HCT116 (cell line): ENCODE measurements around the gene ZBTB20. TPM values are rescaled to one million over a fixed set of nuclear protein-coding genes. Genes with fewer than 3 reads are reported as not detected.

Experiments
- ATAC-seq: fragments of 200-7000 bp; cut with Tn5 transposase; 2 replicates; pipeline ENCODE4 v1.9.1; 2020; ENCODE audit warnings: mild to moderate bottlenecking, moderate library complexity
- BruUV-seq: library from RNA; stranded (reverse); fragments of 400-500 nt; replicated peaks from 2 replicates; lab custom pipeline; 2021; lab: Mats Ljungman, UMichigan
- CTCF ChIA-PET: fragments of 300-600 bp; sonication (Branson Sonifier 250); formaldehyde crosslinking; loops from one replicate; lab custom pipeline; 2021; ENCODE audit warnings: antibody characterized with exemption; lab: Charles Lee
- POLR2A ChIA-PET: fragments of 300-600, 350-600 bp; sonication (Branson Sonifier 250); formaldehyde crosslinking; loops from one replicate; lab custom pipeline; 2021; ENCODE audit warnings: antibody characterized with exemption; lab: Charles Lee
- RAD21 ChIA-PET, 2 experiments: fragments of 300-600 bp; sonication (Branson Sonifier 250); formaldehyde crosslinking; loops; one replicate each; lab custom pipeline; 2023; ENCODE audit warnings: low total read pairs in 2 of 2; ENCODE audit not compliant: uncharacterized antibody in 2 of 2, unreplicated experiment in 2 of 2, low non-redundant PET in 1 of 2; lab: Charles Lee
- DNase-seq: peaks from one replicate; pipeline ENCODE4 v3.0.0-alpha.2; 2010; ENCODE audit warnings: low read depth, low spot score
- H2AFZ ChIP-seq: fragments of 200-600 bp; shearing (Covaris generic), sonication (generic); 2 replicates; pipeline ENCODE4 v1.6.1; 2017; ENCODE audit warnings: low read depth, mixed run types, mixed read lengths, antibody characterized with exemption, low read length; ENCODE audit not compliant: poor library complexity, severe bottlenecking
- H3K27ac ChIP-seq: 2 replicates; pipeline ENCODE4 v1.5.1; 2012; ENCODE audit warnings: low read depth, low read length
- H3K27me3 ChIP-seq: fragments of 200-600 bp; sonication (generic); 2 replicates; pipeline ENCODE4 v1.6.1; 2016; ENCODE audit warnings: mixed run types, low read length, mixed read lengths; ENCODE audit not compliant: insufficient read depth
- H3K36me3 ChIP-seq, 2 experiments: fragments of 200-500 bp in 1 of 2; fragments of 200-600 bp in 1 of 2; sonication (Bioruptor generic) in 1 of 2; sonication (generic) in 1 of 2; 2 replicates each; pipeline versions ENCODE4 v1.5.1 to v1.6.1; 2014 to 2016; ENCODE audit warnings: low read length in 2 of 2, inconsistent platforms in 1 of 2, mixed read lengths in 1 of 2, mixed run types in 1 of 2; ENCODE audit not compliant: insufficient read depth in 2 of 2, control insufficient read depth in 1 of 2
- H3K4me1 ChIP-seq, 2 experiments: fragments of 200-600 bp in 1 of 2; sonication (generic) in 1 of 2; 2 replicates each; pipeline versions ENCODE4 v1.5.1 to v1.6.1; 2012 to 2017; ENCODE audit warnings: low read length in 2 of 2, inconsistent platforms in 1 of 2, mild to moderate bottlenecking in 1 of 2, mixed read lengths in 1 of 2, mixed run types in 1 of 2, moderate library complexity in 1 of 2; ENCODE audit not compliant: insufficient read depth in 2 of 2, control insufficient read depth in 1 of 2
- H3K4me2 ChIP-seq: fragments of 200-600 bp; sonication (generic); 2 replicates; pipeline ENCODE4 v1.6.1; 2017; ENCODE audit warnings: mixed run types, low read length, mixed read lengths
- H3K4me3 ChIP-seq, 2 experiments: fragments of 200-600 bp in 1 of 2; sonication (generic) in 1 of 2; replicated peaks in 1 of 2; 2 replicates each; pipeline ENCODE4 v1.5.1; 2011 to 2016; ENCODE audit warnings: low read length in 2 of 2, control low read depth in 1 of 2, low read depth in 1 of 2, mild to moderate bottlenecking in 1 of 2, mixed read lengths in 1 of 2, mixed run types in 1 of 2
- H3K79me2 ChIP-seq: fragments of 200-600 bp; sonication (generic); 2 replicates; pipeline ENCODE4 v1.6.1; 2017; ENCODE audit warnings: mild to moderate bottlenecking, mixed run types, low read length, moderate library complexity, mixed read lengths; ENCODE audit not compliant: insufficient read depth
- H3K9ac ChIP-seq: fragments of 200-600 bp; sonication (generic); 2 replicates; pipeline ENCODE4 v1.6.1; 2016; ENCODE audit warnings: low read length, mixed read lengths
- H3K9me2 ChIP-seq: fragments of 200-600 bp; sonication (generic), shearing (Covaris generic); 2 replicates; pipeline ENCODE4 v1.6.1; 2017; ENCODE audit warnings: mixed run types, mild to moderate bottlenecking, moderate library complexity; ENCODE audit not compliant: insufficient read depth
- H3K9me3 ChIP-seq, 2 experiments: fragments of 200-500 bp in 1 of 2; fragments of 200-600 bp in 1 of 2; sonication (Bioruptor generic) in 1 of 2; sonication (generic) in 1 of 2; 2 replicates each; pipeline ENCODE4 v1.6.1; 2014 to 2017; ENCODE audit warnings: low read length in 2 of 2, mixed read lengths in 2 of 2, inconsistent platforms in 1 of 2, low read depth in 1 of 2, mild to moderate bottlenecking in 1 of 2, mixed run types in 1 of 2, moderate library complexity in 1 of 2; ENCODE audit not compliant: control insufficient read depth in 1 of 2, insufficient read depth in 1 of 2
- H4K20me1 ChIP-seq: fragments of 200-600 bp; sonication (generic), shearing (Covaris generic); 2 replicates; pipeline ENCODE4 v1.6.1; 2017; ENCODE audit warnings: mixed run types, mild to moderate bottlenecking, moderate library complexity; ENCODE audit not compliant: insufficient read depth
- CBX3 ChIP-seq: IDR thresholded peaks from 2 replicates; pipeline ENCODE4 v1.6.1; 2012; ENCODE audit warnings: low read depth
- CEBPB ChIP-seq: IDR thresholded peaks from 2 replicates; pipeline ENCODE4 v1.6.1; 2012; ENCODE audit warnings: low read depth
- EZH2 ChIP-seq: fragments of 200-600 bp; sonication (generic); IDR thresholded peaks from 2 replicates; pipeline ENCODE4 v1.6.1; 2017; ENCODE audit warnings: antibody characterized with exemption, mixed run types
- JUND ChIP-seq: IDR thresholded peaks from 2 replicates; pipeline ENCODE4 v1.6.1; 2012
- POLR2A ChIP-seq: IDR thresholded peaks from 2 replicates; pipeline ENCODE4 v1.7.0; 2011; ENCODE audit warnings: borderline replicate concordance; ENCODE audit not compliant: insufficient read depth, insufficient read length; ENCODE audit errors: extremely low read depth
- RAD21 ChIP-seq: IDR thresholded peaks from 2 replicates; pipeline ENCODE4 v1.6.1; 2012; ENCODE audit warnings: low read depth, mild to moderate bottlenecking
- REST ChIP-seq: IDR thresholded peaks from 2 replicates; pipeline ENCODE4 v1.6.1; 2012; ENCODE audit warnings: low read depth
- SIN3A ChIP-seq: IDR thresholded peaks from 2 replicates; pipeline ENCODE4 v1.6.1; 2012; ENCODE audit warnings: low read depth
- SP1 ChIP-seq: IDR thresholded peaks from 2 replicates; pipeline ENCODE4 v1.6.1; 2012; ENCODE audit warnings: low read depth
- SRF ChIP-seq: IDR thresholded peaks from 2 replicates; pipeline ENCODE4 v1.6.1; 2012; ENCODE audit warnings: low read depth
- TCF7L2 ChIP-seq: IDR thresholded peaks from 2 replicates; pipeline ENCODE4 v1.7.0; 2011; ENCODE audit warnings: borderline replicate concordance, inconsistent platforms; ENCODE audit not compliant: insufficient read depth, insufficient read length; ENCODE audit errors: extremely low read depth
- YY1 ChIP-seq: IDR thresholded peaks from 2 replicates; pipeline ENCODE4 v1.6.1; 2011; ENCODE audit warnings: low read length, low read depth, moderate library complexity, mild to moderate bottlenecking; ENCODE audit not compliant: insufficient replicate concordance; ENCODE audit errors: extremely low read depth
- ZBTB33 ChIP-seq: IDR thresholded peaks from 2 replicates; pipeline ENCODE4 v1.6.1; 2011; ENCODE audit warnings: mild to moderate bottlenecking, low read length, moderate library complexity; ENCODE audit not compliant: insufficient replicate concordance; ENCODE audit errors: extremely low read depth
- ZFX ChIP-seq: fragments of 450-650 bp; IDR thresholded peaks from 2 replicates; pipeline ENCODE4 v1.6.1; 2017
- ZNF274 ChIP-seq: fragments of 200-500 bp; sonication (Bioruptor generic); IDR thresholded peaks from 2 replicates; pipeline ENCODE4 v1.6.1; 2014; ENCODE audit warnings: mild to moderate bottlenecking, low read depth, low read length, inconsistent platforms
- intact Hi-C: fragments of 100-400 bp; cut with micrococcal nuclease; formaldehyde crosslinking; loops from 2 replicates; pipeline ENCODE4 v1.10.0; 2022
- total RNA-seq: library from RNA; stranded (reverse); gene quantifications from one replicate; pipeline ENCODE4 v1.2.1, GENCODE V29; 2021; ENCODE audit not compliant: unreplicated experiment
- TF ChIP-seq, protein P1 (sequence below): IDR thresholded peaks from 2 replicates; pipeline ENCODE4 v1.6.1; 2012
- TF ChIP-seq, protein P2 (sequence below): IDR thresholded peaks from 2 replicates; pipeline ENCODE4 v1.6.1; 2012

The ZBTB20 gene
- total RNA-seq, 1 experiment from 2014 or later = 42.1 TPM

DNA sequence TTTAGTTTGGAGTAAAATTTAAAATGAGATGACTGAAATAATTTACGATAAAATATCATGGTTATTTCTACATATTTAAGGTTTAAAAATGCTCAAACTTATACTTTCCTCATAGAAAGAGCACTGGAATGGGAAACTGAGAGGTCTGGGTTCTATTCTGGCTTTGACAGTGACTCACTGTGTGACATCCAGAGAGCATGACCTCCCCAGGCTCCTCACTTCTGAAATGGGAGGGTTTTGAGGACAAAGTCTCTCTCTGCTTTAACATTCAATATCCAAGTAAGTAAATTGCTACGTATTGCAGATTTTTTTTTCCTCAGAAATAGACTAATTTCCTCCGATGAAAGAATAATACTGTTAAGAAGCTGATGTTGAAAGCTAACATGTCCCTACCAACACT is 618.6 kb downstream of the ZBTB20 start:
- H2AFZ ChIP-seq = no peak overlapping the region
- H3K4me3 ChIP-seq = no peak overlapping the region
- H3K79me2 ChIP-seq = peaks cover 92% of the 10 kb centered on the region
- no peak overlapping the region for H3K27ac ChIP-seq
- no peak overlapping the region for H3K9ac ChIP-seq
- H3K9me3 ChIP-seq = no peaks in the 10 kb centered on the region
- no TSS peak for BruUV-seq
- RAD21 ChIA-PET = no interaction called here
- peak; percentile 46; the same call in 1 of the 2 replicates for ATAC-seq
- no peaks in the 10 kb centered on the region for H3K27me3 ChIP-seq
- TF ChIP-seq REST = no peak
- no peak for TF ChIP-seq YY1
- TF ChIP-seq RAD21 = no peak
- no peak for TF ChIP-seq CBX3
- no peak for TF ChIP-seq ZBTB33
- TF ChIP-seq, protein P1, sequence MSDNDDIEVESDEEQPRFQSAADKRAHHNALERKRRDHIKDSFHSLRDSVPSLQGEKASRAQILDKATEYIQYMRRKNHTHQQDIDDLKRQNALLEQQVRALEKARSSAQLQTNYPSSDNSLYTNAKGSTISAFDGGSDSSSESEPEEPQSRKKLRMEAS = no peak
- no peak for TF ChIP-seq ZNF274
- TF ChIP-seq, protein P2, sequence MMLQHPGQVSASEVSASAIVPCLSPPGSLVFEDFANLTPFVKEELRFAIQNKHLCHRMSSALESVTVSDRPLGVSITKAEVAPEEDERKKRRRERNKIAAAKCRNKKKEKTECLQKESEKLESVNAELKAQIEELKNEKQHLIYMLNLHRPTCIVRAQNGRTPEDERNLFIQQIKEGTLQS = no peak
- TF ChIP-seq SP1 = no peak
- no peak for TF ChIP-seq ZFX
- no peak for TF ChIP-seq SIN3A
- no peak for TF ChIP-seq JUND
- TF ChIP-seq TCF7L2 = no peak
- no peak for TF ChIP-seq EZH2
- no peak for TF ChIP-seq POLR2A
- no peak for TF ChIP-seq CEBPB
- no peak for TF ChIP-seq SRF
- TF ChIP-seq, all 23 proteins: peak for 0
- H3K36me3 ChIP-seq = peaks cover 0 to 10% of the 10 kb centered on the region in 2 experiments; a peak in 2 of 4 replicates
- H4K20me1 ChIP-seq = no peaks in the 10 kb centered on the region
- H3K4me2 ChIP-seq = peak overlapping the region; percentile 3
- H3K9me2 ChIP-seq = no peaks in the 10 kb centered on the region
- ChIA-PET CTCF (interaction anchor here (1.4 to 3.3 kb wide), 2 partner anchors 14 to 20 kb away, joined by 6 to 9 read pairs; no protein-coding TSS in a partner anchor), POLR2A (no interaction called here)
- peaks cover 8 to 62% of the 10 kb centered on the region in 2 experiments for H3K4me1 ChIP-seq
- intact Hi-C loops = no loop called here
- DNase-seq = no peak
